B cell (primary cell): ENCODE results near the gene MOB3C. TPM values are rescaled to one million over a fixed set of nuclear protein-coding genes. Genes with fewer than 3 reads are reported as not detected.

Experiments used
- ATAC-seq: fragments of 200-7000 bp; cut with Tn5 transposase; one replicate; pipeline ENCODE4 v1.10.0; 2021; ENCODE audit warnings: low read depth, mild to moderate bottlenecking, moderate number of reproducible peaks, moderate library complexity
- CTCF ChIA-PET: fragments of 350-600 bp; sonication (Branson Sonifier 250); formaldehyde crosslinking; loops from one replicate; lab custom pipeline; 2021; ENCODE audit warnings: antibody characterized with exemption, inconsistent platforms; lab: Charles Lee
- POLR2A ChIA-PET: fragments of 350-600 bp; sonication (Branson Sonifier 250); formaldehyde crosslinking; loops from one replicate; lab custom pipeline; 2021; ENCODE audit warnings: antibody characterized with exemption; lab: Charles Lee
- DNase-seq: peaks from one replicate; pipeline ENCODE4 v3.0.0; 2013
- H2AFZ ChIP-seq: 2 replicates; pipeline ENCODE4 v1.6.1; 2012; ENCODE audit warnings: mild to moderate bottlenecking, low read depth, low read length; ENCODE audit not compliant: insufficient read depth, poor library complexity, severe bottlenecking
- H3K27ac ChIP-seq, 2 donors: 1 replicate in 1 of 2; 2 replicates in 1 of 2; pipeline ENCODE4 v1.5.1; 2012 to 2013; ENCODE audit warnings: low read length in 2 of 2, mild to moderate bottlenecking in 2 of 2, moderate library complexity in 1 of 2
- H3K27me3 ChIP-seq, 4 experiments: fragments of 200-600 bp in 1 of 4; sonication (generic) in 1 of 4; replicated peaks in 1 of 4; 1 replicate in 2 of 4; 2 replicates in 2 of 4; pipeline versions ENCODE4 v1.6.1 to v1.7.0; 2013 to 2016; ENCODE audit warnings: low read length in 3 of 4, mild to moderate bottlenecking in 2 of 4, mixed read lengths in 1 of 4, moderate library complexity in 1 of 4; ENCODE audit not compliant: insufficient read depth in 4 of 4, control insufficient read depth in 3 of 4; ENCODE audit errors: control extremely low read depth in 1 of 4
- H3K36me3 ChIP-seq, 2 experiments: replicated peaks in 1 of 2; 1 replicate in 1 of 2; 2 replicates in 1 of 2; pipeline versions ENCODE4 v1.6.1 to v1.7.1; 2013; ENCODE audit warnings: low read length in 1 of 2; ENCODE audit not compliant: insufficient read depth in 2 of 2, control insufficient read depth in 1 of 2; ENCODE audit errors: control extremely low read depth in 1 of 2, extremely low read depth in 1 of 2
- H3K4me1 ChIP-seq, 2 donors: fragments of 200-600 bp in 1 of 2; sonication (generic) in 1 of 2; 1 replicate in 1 of 2; 2 replicates in 1 of 2; pipeline versions ENCODE4 v1.5.1 to v1.6.1; 2013 to 2017; ENCODE audit warnings: low read length in 2 of 2; ENCODE audit not compliant: control insufficient read depth in 2 of 2, insufficient read depth in 2 of 2
- H3K4me2 ChIP-seq: replicated peaks from 2 replicates; pipeline ENCODE3; 2012; ENCODE audit warnings: mild to moderate bottlenecking, low read depth, low read length; ENCODE audit not compliant: poor library complexity, severe bottlenecking
- H3K4me3 ChIP-seq, 5 experiments: fragments of 200-600 bp in 1 of 5; sonication (generic) in 1 of 5; 1 replicate in 3 of 5; 2 replicates in 2 of 5; pipeline versions ENCODE4 v1.5.1 to v1.7.0; 2011 to 2016; ENCODE audit warnings: low read length in 4 of 5, mild to moderate bottlenecking in 4 of 5, low read depth in 2 of 5, control low read depth in 1 of 5, moderate library complexity in 1 of 5; ENCODE audit not compliant: insufficient read depth in 1 of 5; ENCODE audit errors: control extremely low read depth in 1 of 5, extremely low read depth in 1 of 5
- H3K79me2 ChIP-seq: fragments of 200-600 bp; sonication (generic); one replicate; pipeline ENCODE4 v1.6.0; 2016; ENCODE audit warnings: low read length; ENCODE audit not compliant: control insufficient read depth, insufficient read depth
- H3K9ac ChIP-seq: fragments of 200-600 bp; sonication (generic); 2 replicates; pipeline ENCODE4 v1.6.1; 2017; ENCODE audit warnings: mild to moderate bottlenecking, low read length, moderate library complexity
- H3K9me3 ChIP-seq, 3 donors: one replicate each; pipeline versions ENCODE4 v1.6.1 to v1.7.1; 2013; ENCODE audit warnings: low read length in 2 of 3; ENCODE audit not compliant: control insufficient read depth in 2 of 3, insufficient read depth in 1 of 3; ENCODE audit errors: control extremely low read depth in 1 of 3
- H4K20me1 ChIP-seq: 2 replicates; pipeline ENCODE4 v1.6.0; 2012; ENCODE audit warnings: mild to moderate bottlenecking, low read length; ENCODE audit not compliant: insufficient read depth, control insufficient read depth, poor library complexity, severe bottlenecking
- H3K27ac Mint-ChIP-seq: one replicate; pipeline ENCODE4 v1.8.0; 2021; ENCODE audit warnings: mixed read lengths
- H3K27me3 Mint-ChIP-seq: one replicate; pipeline ENCODE4 v1.8.0; 2021; ENCODE audit warnings: mixed read lengths
- H3K4me1 Mint-ChIP-seq: one replicate; pipeline ENCODE4 v1.8.0; 2021; ENCODE audit warnings: mixed read lengths
- H3K4me3 Mint-ChIP-seq: one replicate; pipeline ENCODE4 v1.8.0; 2021; ENCODE audit warnings: mixed read lengths
- H3K9me3 Mint-ChIP-seq: one replicate; pipeline ENCODE4 v1.8.0; 2022; ENCODE audit warnings: mixed read lengths; ENCODE audit not compliant: insufficient read depth
- CTCF ChIP-seq: fragments of 200-600 bp; IDR thresholded peaks from one replicate; pipeline ENCODE4 v1.8.0; 2022; ENCODE audit warnings: antibody characterized with exemption, mild to moderate bottlenecking
- EZH2 ChIP-seq: IDR thresholded peaks from 2 replicates; pipeline ENCODE4 v1.6.1; 2012; ENCODE audit warnings: borderline replicate concordance, low read depth, mild to moderate bottlenecking, moderate library complexity, low read length; ENCODE audit not compliant: insufficient read depth, poor library complexity, severe bottlenecking
- WGBS: methylation state at CpG from one replicate; pipeline ENCODE4 v1.1.5; 2013; ENCODE audit warnings: missing lambda C conversion rate; ENCODE audit not compliant: insufficient coverage; 5-methylcytosine and 5-hydroxymethylcytosine counted together
- intact Hi-C: fragments of 100-400 bp; cut with micrococcal nuclease; formaldehyde crosslinking; loops from one replicate; pipeline ENCODE4 v1.10.0; 2022
- polyA plus RNA-seq: library from polyadenylated mRNA; depleted of rRNA; stranded (reverse); fragments of >200 nt; gene quantifications from 2 replicates; pipeline ENCODE4 v1.2.3, GENCODE V29; 2012
- total RNA-seq, 2 donors: library from RNA; stranded (reverse); fragments of 120-200 nt in 1 of 2; gene quantifications; 1 replicate in 1 of 2; 2 replicates in 1 of 2; pipeline versions ENCODE4 v1.2.3 to v1.2.4, GENCODE V29; 2013 to 2022

The MOB3C gene
- total and polyA plus RNA-seq, 2 donors (not counting 1 experiment from before 2014, with no cell fraction given), result 18.9 to 19.2 TPM

GRCh38 chr1:46594063-46594462, 22.5 kb downstream of the MOB3C start:
- Histone ChIP-seq H3K4me3 (no peak overlapping the region), H3K9me3 (no peaks in the 10 kb centered on the region), H3K27me3 (no peaks in the 10 kb centered on the region), H3K9ac (no peak overlapping the region), H4K20me1 (no peaks in the 10 kb centered on the region), H3K79me2 (no peaks in the 10 kb centered on the region), H3K4me1 (peaks cover 7 to 9% of the 10 kb centered on the region in 2 donors), H3K4me2 (no peak overlapping the region), H3K36me3 (peaks cover 0 to 46% of the 10 kb centered on the region in 2 experiments), H2AFZ (no peak overlapping the region), H3K27ac (no peak overlapping the region)
- no peak overlapping the region for H3K27ac Mint-ChIP-seq
- H3K27me3 Mint-ChIP-seq, result no peaks in the 10 kb centered on the region
- no peaks in the 10 kb centered on the region for H3K9me3 Mint-ChIP-seq
- ChIA-PET POLR2A (no interaction called here), CTCF (interaction anchor here (1.1 kb wide), 1 partner anchor 237 kb away, joined by 3 read pairs; no protein-coding TSS in a partner anchor)
- no peak overlapping the region for H3K4me3 Mint-ChIP-seq
- TF ChIP-seq CTCF, result no peak
- TF ChIP-seq EZH2, result no peak
- ATAC-seq (no peak), DNase-seq (no peak)
- peaks cover 20% of the 10 kb centered on the region for H3K4me1 Mint-ChIP-seq
- WGBS, result 97% methylated on average over 3 of the region's 5 CpGs
- intact Hi-C loops, result no loop called here

GRCh38 chr1:46592823-46593222, 23.8 kb downstream of the MOB3C start:
- no peaks in the 10 kb centered on the region for H4K20me1 ChIP-seq
- no peaks in the 10 kb centered on the region for H3K79me2 ChIP-seq
- no peak overlapping the region for H3K27ac ChIP-seq
- H3K27me3 ChIP-seq, result no peaks in the 10 kb centered on the region
- intact Hi-C loops, result no loop called here
- WGBS, result 100% methylated on average over 1 of the region's 4 CpGs
- no peak overlapping the region for H3K4me3 Mint-ChIP-seq
- H3K36me3 ChIP-seq, result peaks cover 0 to 50% of the 10 kb centered on the region in 2 experiments
- peaks cover 18% of the 10 kb centered on the region for H3K4me1 Mint-ChIP-seq
- no peaks in the 10 kb centered on the region for H3K9me3 Mint-ChIP-seq
- no peak for TF ChIP-seq CTCF
- TF ChIP-seq EZH2, result no peak
- H3K4me1 ChIP-seq, result peaks cover 7 to 9% of the 10 kb centered on the region in 2 donors
- DNase-seq (no peak), ATAC-seq (no peak)
- CTCF ChIA-PET, result no interaction called here
- H3K4me3 ChIP-seq, result no peak overlapping the region
- H3K27ac Mint-ChIP-seq, result no peak overlapping the region
- no peaks in the 10 kb centered on the region for H3K27me3 Mint-ChIP-seq
- no peaks in the 10 kb centered on the region for H3K9me3 ChIP-seq
- POLR2A ChIA-PET, result no interaction called here
- H2AFZ ChIP-seq, result no peak overlapping the region
- H3K4me2 ChIP-seq, result no peak overlapping the region
- H3K9ac ChIP-seq, result no peak overlapping the region
